ENCODE data around the gene NTHL1.

DNA sequence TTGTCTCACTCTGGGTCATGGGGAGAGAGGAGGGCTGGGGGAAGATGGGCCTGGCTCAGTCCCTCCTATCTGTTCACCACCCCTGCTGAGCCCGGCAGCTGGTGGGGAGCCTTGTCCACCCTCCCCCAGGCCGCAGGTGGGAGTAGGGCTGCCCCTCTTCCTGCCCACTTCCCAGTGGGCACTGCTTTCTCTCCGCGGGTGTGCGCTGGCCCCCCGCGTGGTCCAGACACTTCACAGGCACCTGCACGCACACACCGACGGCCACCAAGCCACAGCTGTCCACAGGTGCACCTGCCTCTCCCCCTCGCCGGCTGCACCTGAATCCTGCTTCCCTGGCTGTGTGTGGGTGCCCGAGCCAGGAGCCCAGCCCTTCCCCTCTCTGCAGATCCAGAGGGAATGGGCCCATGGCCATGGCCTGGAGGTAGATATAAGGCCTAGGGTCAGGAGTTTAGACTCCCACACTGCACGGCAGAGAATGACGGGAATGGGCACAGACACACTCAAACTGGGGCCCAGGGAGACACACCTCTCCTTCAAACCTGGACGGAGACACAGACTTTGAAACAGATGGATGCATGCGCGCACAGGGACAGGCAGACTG, 18.9 kb downstream of the NTHL1 start:
- TF ChIP-seq, protein P1, sequence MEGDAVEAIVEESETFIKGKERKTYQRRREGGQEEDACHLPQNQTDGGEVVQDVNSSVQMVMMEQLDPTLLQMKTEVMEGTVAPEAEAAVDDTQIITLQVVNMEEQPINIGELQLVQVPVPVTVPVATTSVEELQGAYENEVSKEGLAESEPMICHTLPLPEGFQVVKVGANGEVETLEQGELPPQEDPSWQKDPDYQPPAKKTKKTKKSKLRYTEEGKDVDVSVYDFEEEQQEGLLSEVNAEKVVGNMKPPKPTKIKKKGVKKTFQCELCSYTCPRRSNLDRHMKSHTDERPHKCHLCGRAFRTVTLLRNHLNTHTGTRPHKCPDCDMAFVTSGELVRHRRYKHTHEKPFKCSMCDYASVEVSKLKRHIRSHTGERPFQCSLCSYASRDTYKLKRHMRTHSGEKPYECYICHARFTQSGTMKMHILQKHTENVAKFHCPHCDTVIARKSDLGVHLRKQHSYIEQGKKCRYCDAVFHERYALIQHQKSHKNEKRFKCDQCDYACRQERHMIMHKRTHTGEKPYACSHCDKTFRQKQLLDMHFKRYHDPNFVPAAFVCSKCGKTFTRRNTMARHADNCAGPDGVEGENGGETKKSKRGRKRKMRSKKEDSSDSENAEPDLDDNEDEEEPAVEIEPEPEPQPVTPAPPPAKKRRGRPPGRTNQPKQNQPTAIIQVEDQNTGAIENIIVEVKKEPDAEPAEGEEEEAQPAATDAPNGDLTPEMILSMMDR (IDR thresholded peaks at IDR 0.05) = no peak
- TF ChIP-seq POLR2A (IDR thresholded peaks at IDR 0.05) = no peak
